Activated CD8-positive, alpha-beta memory T cell treated with anti-CD3 and anti-CD28 coated beads, Interleukin-2, amount 50 U/mL, for 48 hours (primary cell): ENCODE results near the gene MPPED1.

Experiments
- DNase-seq: peaks from one replicate; pipeline ENCODE4 v3.0.0-alpha.2; 2020

MPPED1 gene

GRCh38 chr22:43504068-43504467, 92.3 kb downstream of the MPPED1 start:
- no peak for DNase-seq

GRCh38 chr22:43504666-43505261, 93.0 kb downstream of the MPPED1 start:
- DNase-seq: no peak

GRCh38 chr22:43505423-43505822, 93.6 kb downstream of the MPPED1 start:
- DNase-seq: no peak

- DNase-seq: no peak
Observed at GRCh38 chr22:43505896-43506295, 94.1 kb downstream of the MPPED1 start.

GRCh38 chr22:43506487-43506886, 94.7 kb downstream of the MPPED1 start:
- no peak for DNase-seq

GRCh38 chr22:43507235-43507634, 95.4 kb downstream of the MPPED1 start:
- no peak for DNase-seq

GRCh38 chr22:43508489-43508888, 96.7 kb downstream of the MPPED1 start:
- DNase-seq: no peak

- no peak for DNase-seq
Observed at GRCh38 chr22:43509337-43509736, 97.5 kb downstream of the MPPED1 start.

GRCh38 chr22:43510281-43511070, 98.7 kb downstream of the MPPED1 start:
- no peak for DNase-seq

GRCh38 chr22:43511276-43511910, 99.6 kb downstream of the MPPED1 start:
- DNase-seq: no peak

- no peak for DNase-seq
Observed at GRCh38 chr22:43512279-43512678, 100.5 kb downstream of the MPPED1 start.

GRCh38 chr22:43514476-43515157, 102.8 kb downstream of the MPPED1 start:
- no peak for DNase-seq

GRCh38 chr22:43515411-43515810, 103.6 kb downstream of the MPPED1 start:
- DNase-seq: no peak

GRCh38 chr22:43515902-43516301, 104.1 kb downstream of the MPPED1 start:
- no peak for DNase-seq

GRCh38 chr22:43516386-43516785, 104.6 kb downstream of the MPPED1 start:
- DNase-seq: no peak

- DNase-seq: no peak
Observed at GRCh38 chr22:43516996-43517635, 105.3 kb downstream of the MPPED1 start.

- no peak for DNase-seq
Observed at GRCh38 chr22:43520632-43521039, 108.8 kb downstream of the MPPED1 start.

- DNase-seq: no peak
Observed at GRCh38 chr22:43521716-43522115, 109.9 kb downstream of the MPPED1 start.

- no peak for DNase-seq
Observed at GRCh38 chr22:43526117-43526655, 114.4 kb downstream of the MPPED1 start.

- DNase-seq: no peak
Observed at GRCh38 chr22:43526946-43527345, 115.1 kb downstream of the MPPED1 start.

- no peak for DNase-seq
Observed at GRCh38 chr22:43528601-43529360, 117.0 kb downstream of the MPPED1 start.

- DNase-seq: no peak
Observed at GRCh38 chr22:43529461-43529860, 117.6 kb downstream of the MPPED1 start.
